ENCODE results near the gene CES2.
A peak's percentile ranks its signal among the peaks of the same experiment; 100 is the strongest.

The CES2 gene

GRCh38 chr16:66903544-66904427, 31.5 kb upstream of the CES2 start:
- DNase-seq = no peak

- DNase-seq = no peak
Measured at GRCh38 chr16:66904428-66904845, 30.9 kb upstream of the CES2 start.

GRCh38 chr16:66904846-66905632, 30.3 kb upstream of the CES2 start:
- no peak for DNase-seq

- peak; percentile 17 for DNase-seq
Measured at GRCh38 chr16:66905633-66906539, 29.4 kb upstream of the CES2 start.

GRCh38 chr16:66906916-66907836, 28.1 kb upstream of the CES2 start:
- DNase-seq = no peak

- DNase-seq = no peak
Measured at GRCh38 chr16:66908116-66908515, 27.2 kb upstream of the CES2 start.

- DNase-seq = no peak
Measured at GRCh38 chr16:66908762-66909559, 26.4 kb upstream of the CES2 start.

GRCh38 chr16:66910175-66910940, 25.0 kb upstream of the CES2 start:
- DNase-seq = no peak

- no peak for DNase-seq
Measured at GRCh38 chr16:66911112-66911511, 24.2 kb upstream of the CES2 start.

- DNase-seq = no peak
Measured at GRCh38 chr16:66911801-66912200, 23.5 kb upstream of the CES2 start.

- DNase-seq = no peak
Measured at GRCh38 chr16:66913081-66913480, 22.2 kb upstream of the CES2 start.

GRCh38 chr16:66913711-66914110, 21.6 kb upstream of the CES2 start:
- no peak for DNase-seq

GRCh38 chr16:66914541-66914940, 20.8 kb upstream of the CES2 start:
- DNase-seq = no peak

GRCh38 chr16:66915041-66915440, 20.3 kb upstream of the CES2 start:
- no peak for DNase-seq

GRCh38 chr16:66916518-66916917, 18.8 kb upstream of the CES2 start:
- no peak for DNase-seq

- no peak for DNase-seq
Measured at GRCh38 chr16:66917741-66918140, 17.6 kb upstream of the CES2 start.

GRCh38 chr16:66918355-66918754, 17.0 kb upstream of the CES2 start:
- DNase-seq = no peak

- DNase-seq = no peak
Measured at GRCh38 chr16:66918803-66919568, 16.3 kb upstream of the CES2 start, which contains the start of gene CDH16. TSS of gene CDH16 (minus strand) at chr16:66918885. CDS start at chr16:66918065, 820 bp downstream.

Measured in fibroblast of upper back skin (primary cell).